GM19238 (cell line): ENCODE measurements around the gene UBE3D.
"Not testable (repeated sequence)": the region's sequence is repeated elsewhere in the genome, so short reads cannot be mapped to it uniquely, and the experiment has no call there.

Experiments
- DNase-seq: peaks from one replicate; pipeline ENCODE4 v3.0.0; 2011; ENCODE audit warnings: low spot score; ENCODE audit not compliant: insufficient read length

Gene UBE3D

DNA sequence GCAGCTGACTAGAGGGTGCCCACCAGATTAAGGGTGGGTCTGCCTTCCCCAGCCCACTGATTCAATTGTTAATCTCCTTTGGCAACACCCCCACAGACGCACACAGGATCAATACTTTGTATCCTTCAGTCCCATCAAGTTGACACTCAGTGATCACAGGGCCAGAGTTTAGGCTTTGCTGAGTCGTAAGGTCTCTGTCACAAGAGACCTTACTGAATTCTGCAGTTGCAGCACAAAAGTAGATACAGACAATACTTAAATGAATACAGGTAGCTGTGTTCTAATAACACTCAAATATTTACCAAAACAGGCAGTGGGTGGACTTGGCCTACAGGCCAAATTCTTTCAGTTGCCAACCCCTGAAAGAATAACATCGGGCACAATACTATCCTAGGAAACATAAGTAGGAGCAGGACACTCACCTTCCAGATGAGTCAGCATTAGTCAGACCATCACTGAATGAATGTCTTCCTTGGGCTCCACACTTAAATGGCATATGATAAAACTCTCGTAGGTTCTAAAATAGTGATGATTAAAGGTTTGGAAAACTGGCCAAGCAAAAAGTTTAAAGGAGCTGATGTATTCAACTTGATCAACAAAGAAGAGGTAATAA, 190.0 kb downstream of the UBE3D start:
- DNase-seq: no peak

DNA sequence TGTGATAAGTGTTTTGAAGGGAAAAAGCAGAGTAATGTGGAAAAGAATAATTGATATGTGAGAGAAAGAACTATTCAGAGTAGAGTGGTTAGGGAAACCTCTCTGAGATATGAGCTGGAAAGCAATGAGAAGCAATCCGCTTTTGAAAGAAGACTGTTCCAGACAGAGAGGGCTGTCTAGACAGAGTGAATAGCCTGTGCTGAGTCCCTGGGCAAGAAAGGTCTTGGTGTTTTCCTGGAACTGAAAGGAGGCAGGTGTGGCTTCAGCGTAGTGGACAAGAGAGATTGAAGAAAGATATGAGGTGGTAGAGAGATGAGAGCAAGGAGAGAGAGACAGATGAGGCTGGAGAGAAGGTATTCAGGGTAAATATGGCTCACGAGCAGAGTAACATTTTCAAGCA, 190.8 kb downstream of the UBE3D start:
- no peak for DNase-seq

DNA sequence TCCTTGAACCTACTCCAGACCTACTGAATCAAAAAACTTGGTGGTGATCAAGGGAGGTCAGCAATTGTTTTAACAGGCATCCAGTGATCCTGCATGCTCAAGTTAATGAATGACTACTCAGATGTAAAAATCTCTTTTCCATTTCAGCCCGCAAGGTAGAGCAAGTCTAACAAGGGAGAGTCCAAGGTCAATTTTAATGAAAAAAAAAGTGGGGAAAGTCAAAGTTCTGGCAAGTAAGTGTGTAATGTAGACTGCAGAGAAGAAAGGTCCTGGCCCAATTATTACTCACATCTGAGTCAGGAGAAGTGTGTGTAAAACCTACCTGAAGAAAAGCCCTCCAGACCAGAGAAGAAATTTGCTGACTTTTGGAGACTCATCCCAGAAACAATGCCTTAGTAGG, 193.5 kb downstream of the UBE3D start:
- no peak for DNase-seq

- DNase-seq: no peak
Measured at GRCh38 chr6:82870582-82871172, 195.0 kb downstream of the UBE3D start.

DNA sequence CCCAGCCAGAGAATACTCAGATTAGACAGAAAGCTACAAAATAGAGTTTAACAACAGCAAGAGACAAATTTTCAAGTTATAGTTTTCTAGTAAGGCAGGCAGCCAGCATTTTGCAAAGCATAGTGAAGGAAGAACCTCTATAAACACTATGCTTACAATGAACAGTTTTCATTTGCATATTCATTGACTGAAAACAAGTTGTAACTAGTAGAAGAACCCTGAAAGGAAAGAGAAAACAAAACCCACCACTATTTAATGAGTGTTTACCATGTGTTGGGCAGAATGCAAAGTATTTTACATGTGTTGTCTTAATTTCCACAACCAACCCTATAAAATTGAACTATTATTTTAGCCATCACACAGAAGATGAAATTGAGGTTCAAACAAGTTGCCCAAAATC, 196.1 kb downstream of the UBE3D start:
- DNase-seq: no peak

DNA sequence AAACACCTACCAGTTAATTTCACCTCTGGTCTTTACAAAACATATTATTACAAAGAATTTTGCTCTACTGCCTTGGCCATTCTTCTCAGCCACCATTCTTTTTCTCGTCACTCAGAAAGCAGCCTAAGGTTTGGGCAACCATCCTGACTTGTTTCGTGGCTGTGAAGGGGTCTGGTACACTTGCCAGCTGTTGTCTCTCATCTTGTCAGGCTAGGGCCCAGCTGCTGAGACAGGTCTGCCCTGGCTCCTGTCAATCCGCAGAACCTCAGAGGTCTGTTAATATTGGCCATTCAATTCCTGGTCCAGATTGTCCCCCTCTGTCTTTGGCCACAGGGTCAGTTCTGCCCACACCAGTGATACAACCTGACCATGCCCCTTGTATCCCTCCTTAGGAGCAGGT, 197.7 kb downstream of the UBE3D start:
- DNase-seq: no peak

- no peak for DNase-seq
Measured at GRCh38 chr6:82866446-82866845, 199.2 kb downstream of the UBE3D start.

DNA sequence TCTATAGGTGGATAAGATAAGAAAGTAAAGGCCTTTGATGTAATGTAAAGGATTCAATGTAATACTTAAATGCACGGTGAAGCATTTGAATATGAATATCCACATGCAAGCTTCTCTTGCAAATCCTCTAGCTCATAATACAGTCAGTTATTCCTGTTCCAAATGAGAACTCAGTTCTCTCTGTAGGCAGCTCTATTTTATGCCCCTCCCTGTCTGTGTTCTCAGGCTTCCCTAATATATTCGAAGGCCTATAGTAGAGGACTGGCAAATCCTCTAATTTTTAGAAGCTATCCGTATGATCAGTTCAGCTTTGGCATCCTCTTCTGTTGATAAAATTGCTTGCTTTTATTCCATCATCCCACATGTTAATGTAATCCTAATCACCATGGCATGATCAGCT, 200.2 kb downstream of the UBE3D start:
- DNase-seq: no peak

GRCh38 chr6:82863781-82864180, 201.9 kb downstream of the UBE3D start:
- no peak for DNase-seq

DNA sequence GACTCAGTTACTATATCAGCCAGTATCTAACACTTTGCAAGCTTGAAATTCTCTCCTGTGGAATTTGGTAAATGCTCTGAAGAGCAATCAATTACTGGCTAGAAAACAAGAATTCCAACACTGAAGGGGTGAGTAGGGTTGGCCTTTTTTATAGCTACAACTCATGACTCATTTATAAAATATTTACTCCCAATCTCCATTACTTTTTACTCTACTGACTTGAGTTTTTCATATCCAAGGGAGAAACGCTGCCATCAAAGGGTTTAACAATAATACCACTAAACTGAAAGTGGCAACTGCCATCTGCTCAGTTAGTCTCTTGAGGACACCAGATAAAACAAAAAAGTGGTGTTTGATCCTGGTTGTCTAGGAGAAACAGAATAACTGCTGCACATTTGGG, 203.1 kb downstream of the UBE3D start:
- no peak for DNase-seq

GRCh38 chr6:82861121-82861520, 204.5 kb downstream of the UBE3D start:
- no peak for DNase-seq

DNA sequence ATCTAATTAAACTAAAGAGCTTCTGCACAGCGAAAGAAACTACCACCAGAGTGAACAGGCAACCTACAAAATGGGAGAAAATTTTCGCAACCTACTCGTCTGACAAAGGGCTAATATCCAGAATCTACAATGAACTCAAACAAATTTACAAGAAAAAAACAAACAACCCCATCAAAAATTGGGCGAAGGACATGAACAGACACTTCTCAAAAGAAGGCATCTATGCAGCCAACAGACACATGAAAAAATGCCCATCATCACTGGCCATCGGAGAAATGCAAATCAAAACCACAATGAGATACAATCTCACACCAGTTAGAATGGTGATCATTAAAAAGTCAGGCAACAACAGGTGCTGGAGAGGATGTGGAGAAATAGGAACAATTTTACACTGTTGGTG, 209.6 kb downstream of the UBE3D start:
- not testable (repeated sequence) for DNase-seq

DNA sequence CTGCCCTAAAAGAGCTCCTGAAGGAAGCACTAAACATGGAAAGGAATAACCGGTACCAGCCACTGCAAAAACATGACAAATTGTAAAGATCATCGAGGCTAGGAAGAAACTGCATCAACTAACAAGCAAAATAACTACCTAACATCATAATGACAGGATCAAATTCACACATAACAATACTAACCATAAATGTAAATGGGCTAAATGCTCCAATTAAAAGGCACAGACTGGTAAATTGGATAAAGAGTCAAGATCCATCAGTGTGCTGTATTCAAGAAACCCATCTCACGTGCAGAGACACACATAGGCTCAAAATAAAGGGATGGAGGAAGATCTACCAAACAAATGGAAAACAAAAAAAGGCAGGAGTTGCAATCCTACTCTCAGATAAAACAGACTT, 212.7 kb downstream of the UBE3D start:
- not testable (repeated sequence) for DNase-seq

- DNase-seq: no peak
Measured at GRCh38 chr6:82843291-82843885, 222.3 kb downstream of the UBE3D start.

- no peak for DNase-seq
Measured at GRCh38 chr6:82842721-82843120, 222.9 kb downstream of the UBE3D start.
